CD4-positive, alpha-beta T cell treated with Interleukin-15 for 4 hours (primary cell): ENCODE results near the gene RNF103.
"Not testable (repeated sequence)": the region's sequence is repeated elsewhere in the genome, so short reads cannot be mapped to it uniquely, and the experiment has no call there.

Experiments used
- DNase-seq: peaks from one replicate; pipeline ENCODE4 v3.0.0-alpha.2; 2020; ENCODE audit warnings: low spot score

The RNF103 gene

GRCh38 chr2:86623043-86623493 lies 597 bp downstream of the RNF103 start:
- peak; percentile 29 for DNase-seq

- DNase-seq: peak; percentile 3
These were observed 1.1 kb downstream of the RNF103 start for GRCh38 chr2:86622519-86623042.

- DNase-seq: no peak
These were observed 2.3 kb downstream of the RNF103 start for GRCh38 chr2:86621280-86621943.

GRCh38 chr2:86617738-86618137 lies 5.9 kb downstream of the RNF103 start:
- no peak for DNase-seq

GRCh38 chr2:86617153-86617552 lies 6.5 kb downstream of the RNF103 start:
- DNase-seq: no peak

- no peak for DNase-seq
These were observed 7.2 kb downstream of the RNF103 start for GRCh38 chr2:86616502-86616901.

GRCh38 chr2:86615596-86615995 lies 8.1 kb downstream of the RNF103 start:
- DNase-seq: no peak

GRCh38 chr2:86613515-86613914 lies 10.2 kb downstream of the RNF103 start:
- DNase-seq: no peak

GRCh38 chr2:86610871-86611270 lies 12.8 kb downstream of the RNF103 start:
- no peak for DNase-seq

- no peak for DNase-seq
These were observed 14.7 kb downstream of the RNF103 start for GRCh38 chr2:86608832-86609410.

GRCh38 chr2:86603905-86604304 lies 19.8 kb downstream of the RNF103 start:
- DNase-seq: no peak

GRCh38 chr2:86598966-86599365 lies 24.7 kb downstream of the RNF103 start:
- DNase-seq: no peak

- DNase-seq: no peak
These were observed 27.5 kb downstream of the RNF103 start for GRCh38 chr2:86596118-86596517.

- DNase-seq: no peak
These were observed 30.4 kb downstream of the RNF103 start for GRCh38 chr2:86593266-86593665.

GRCh38 chr2:86592547-86593230 lies 31.0 kb downstream of the RNF103 start:
- DNase-seq: no peak

GRCh38 chr2:86589701-86590100 lies 34.0 kb downstream of the RNF103 start:
- not testable (repeated sequence) for DNase-seq

GRCh38 chr2:86584151-86584913 lies 39.3 kb downstream of the RNF103 start:
- DNase-seq: peak; percentile 42

- DNase-seq: no peak
These were observed 43.1 kb downstream of the RNF103 start for GRCh38 chr2:86580560-86580959.

- no peak for DNase-seq
These were observed 45.7 kb downstream of the RNF103 start for GRCh38 chr2:86577817-86578456.

- no peak for DNase-seq
These were observed 53.6 kb downstream of the RNF103 start for GRCh38 chr2:86570059-86570458.

- DNase-seq: no peak
These were observed 56.9 kb downstream of the RNF103 start for GRCh38 chr2:86566821-86567190.
